ENCODE data around the gene OLFML1.
A peak's percentile ranks its signal among the peaks of the same experiment; 100 is the strongest.

OLFML1 gene

GRCh38 chr11:7514099-7514591 is 28.8 kb downstream of the OLFML1 start:
- no peaks in the 10 kb centered on the region for H3K9me3 ChIP-seq (ENCODE audit: control insufficient read depth, insufficient read depth, low read depth, low read length)
- H3K4me3 ChIP-seq (ENCODE audit: low read depth, low read length): peak overlapping the region; percentile 82
- H3K27ac ChIP-seq (ENCODE audit: extremely low read depth, low read depth, low read length): no peak overlapping the region
- CTCF ChIA-PET: interaction anchor here (0.7 to 3.5 kb wide), 14 partner anchors 11 to 715 kb away, joined by 3 to 23 read pairs (median 4); partner anchors contain the start of gene OR6A2
- POLR2A ChIA-PET: no interaction called here
- peak; percentile 39; the same call in 1 of the 2 replicates for TF ChIP-seq ZNF600 (tag by site-specific recombination; IDR thresholded peaks at IDR 0.05)
- peak; percentile 58; the same call in 1 of the 2 replicates for TF ChIP-seq ZNF777 (tag by site-specific recombination; IDR thresholded peaks at IDR 0.05; ENCODE audit: borderline replicate concordance)
- no peak for TF ChIP-seq HOXA7 (CRISPR knock-in tag; IDR thresholded peaks at IDR 0.05; ENCODE audit: borderline replicate concordance)
- peak; percentile 36 for TF ChIP-seq ZBTB26 (tag by site-specific recombination; optimal IDR thresholded peaks at IDR 0.05)
- TF ChIP-seq ZIC2 (tag by site-specific recombination; IDR thresholded peaks at IDR 0.05): peak; percentile 58; the same call in 1 of the 2 replicates
- TF ChIP-seq IKZF3 (tag by site-specific recombination; IDR thresholded peaks at IDR 0.05): no peak
- peak; percentile 12; the same call in 1 of the 2 replicates for TF ChIP-seq ZNF335 (tag by site-specific recombination; conservative IDR thresholded peaks at IDR 0.05)
- TF ChIP-seq ZBTB6 (tag by site-specific recombination; IDR thresholded peaks at IDR 0.05): no peak
- TF ChIP-seq ZNF626 (tag by site-specific recombination; IDR thresholded peaks at IDR 0.05): no peak
- TF ChIP-seq ZNF311 (tag by site-specific recombination; IDR thresholded peaks at IDR 0.05; ENCODE audit: borderline replicate concordance): no peak
- TF ChIP-seq ZSCAN16 (tag by site-specific recombination; IDR thresholded peaks at IDR 0.05): no peak
- TF ChIP-seq ZBTB20 (tag by site-specific recombination; IDR thresholded peaks at IDR 0.05): peak; percentile 31; the same call in 1 of the 2 replicates
- TF ChIP-seq ZNF341 (tag by site-specific recombination; IDR thresholded peaks at IDR 0.05; ENCODE audit: low read depth): peak; percentile 48
- 0 out of 2 replicates have a peak, but pooled peaks have one; percentile 24 for TF ChIP-seq CTCF (tag by site-specific recombination; IDR thresholded peaks at IDR 0.05)
- TF ChIP-seq ZNF596 (tag by site-specific recombination; IDR thresholded peaks at IDR 0.05): no peak
- TF ChIP-seq ZBTB48 (tag by site-specific recombination; IDR thresholded peaks at IDR 0.05): peak; percentile 49
- TF ChIP-seq ZNF16 (tag by site-specific recombination; IDR thresholded peaks at IDR 0.05; ENCODE audit: low read depth): no peak
- no peaks in the 10 kb centered on the region for H3K4me1 ChIP-seq (ENCODE audit: control insufficient read depth, insufficient read depth, low read length)
- H3K36me3 ChIP-seq (ENCODE audit: control insufficient read depth in 2 of 2, insufficient read depth in 1 of 2, low read length in 2 of 2): no peaks in the 10 kb centered on the region

- ChIA-PET POLR2A (no interaction called here), CTCF (interaction anchor here (0.7 to 1.0 kb wide), 3 partner anchors 23 to 141 kb away, joined by 3 to 5 read pairs (median 4); no protein-coding TSS in a partner anchor)
- no peak overlapping the region for H3K27ac ChIP-seq (ENCODE audit: extremely low read depth, low read depth, low read length)
- H3K4me1 ChIP-seq (ENCODE audit: control insufficient read depth, insufficient read depth, low read length): no peaks in the 10 kb centered on the region
- no peak overlapping the region for H3K4me3 ChIP-seq (ENCODE audit: low read depth, low read length)
- no peaks in the 10 kb centered on the region for H3K36me3 ChIP-seq (ENCODE audit: control insufficient read depth in 2 of 2, insufficient read depth in 1 of 2, low read length in 2 of 2)
- TF ChIP-seq ZBTB44 (tag by site-specific recombination; IDR thresholded peaks at IDR 0.05) (no peak), ZNF24 (tag by site-specific recombination; IDR thresholded peaks at IDR 0.05) (no peak), ZNF561 (tag by site-specific recombination; IDR thresholded peaks at IDR 0.05; ENCODE audit: borderline replicate concordance) (no peak), KLF10 (tag by site-specific recombination; IDR thresholded peaks at IDR 0.05) (no peak), ZNF26 (tag by site-specific recombination; IDR thresholded peaks at IDR 0.05) (no peak), ZNF366 (tag by site-specific recombination; conservative IDR thresholded peaks at IDR 0.05) (no peak), ZNF146 (tag by site-specific recombination; IDR thresholded peaks at IDR 0.05) (no peak), ZNF654 (tag by site-specific recombination; IDR thresholded peaks at IDR 0.05; ENCODE audit: low read depth) (no peak), ZXDB (tag by site-specific recombination; IDR thresholded peaks at IDR 0.05) (no peak)
- no peaks in the 10 kb centered on the region for H3K9me3 ChIP-seq (ENCODE audit: control insufficient read depth, insufficient read depth, low read depth, low read length)
Measured at GRCh38 chr11:7515447-7515886, 30.2 kb downstream of the OLFML1 start.

Measured in HEK293 (cell line).